DMS79 (cell line): ENCODE data around the gene CAPN8.

Source experiments
- DNase-seq: peaks from one replicate; lab custom pipeline; 2025; lab: John Stamatoyannopoulos, UW

The CAPN8 gene

DNA sequence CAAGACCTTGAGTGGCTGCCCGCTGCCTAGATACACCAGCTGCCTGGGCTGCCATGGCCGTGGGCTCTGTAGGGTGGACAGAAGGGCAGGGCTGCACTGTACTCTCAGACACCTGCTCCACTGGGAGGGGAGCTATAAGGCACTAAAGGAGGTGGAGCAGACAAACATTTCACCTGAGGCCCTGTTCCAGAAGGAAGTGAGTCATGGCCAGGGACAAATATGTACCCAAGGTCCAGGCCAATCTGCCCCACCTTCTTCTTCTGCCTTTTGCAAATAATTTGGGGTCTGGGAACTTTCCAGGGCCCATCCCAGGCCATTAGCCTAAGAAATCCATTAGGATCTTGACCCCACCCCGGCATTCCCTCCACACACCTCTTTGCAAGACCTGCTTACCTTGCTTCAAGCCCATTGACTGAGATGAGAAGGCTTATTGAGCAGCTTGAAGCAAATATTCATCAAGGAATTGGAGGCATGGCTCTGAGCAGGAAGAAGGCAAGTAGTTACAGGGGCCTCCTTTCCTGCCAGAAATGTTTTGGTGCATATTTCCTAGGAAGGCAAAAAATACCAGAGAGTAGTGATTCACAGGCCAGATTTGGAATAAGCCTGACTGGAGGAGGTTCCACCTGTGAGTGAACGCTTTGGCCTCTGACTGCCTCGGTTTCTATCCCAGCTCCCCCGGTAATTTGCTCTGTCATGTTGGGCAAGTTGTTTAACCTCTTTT, at the start of gene CAPN8:
Gene CAPN8 (minus strand): TSS at position 110 of the 721 bp plus-strand sequence. CDS start 55 bp downstream, at position 55.
- no peak for DNase-seq

DNA sequence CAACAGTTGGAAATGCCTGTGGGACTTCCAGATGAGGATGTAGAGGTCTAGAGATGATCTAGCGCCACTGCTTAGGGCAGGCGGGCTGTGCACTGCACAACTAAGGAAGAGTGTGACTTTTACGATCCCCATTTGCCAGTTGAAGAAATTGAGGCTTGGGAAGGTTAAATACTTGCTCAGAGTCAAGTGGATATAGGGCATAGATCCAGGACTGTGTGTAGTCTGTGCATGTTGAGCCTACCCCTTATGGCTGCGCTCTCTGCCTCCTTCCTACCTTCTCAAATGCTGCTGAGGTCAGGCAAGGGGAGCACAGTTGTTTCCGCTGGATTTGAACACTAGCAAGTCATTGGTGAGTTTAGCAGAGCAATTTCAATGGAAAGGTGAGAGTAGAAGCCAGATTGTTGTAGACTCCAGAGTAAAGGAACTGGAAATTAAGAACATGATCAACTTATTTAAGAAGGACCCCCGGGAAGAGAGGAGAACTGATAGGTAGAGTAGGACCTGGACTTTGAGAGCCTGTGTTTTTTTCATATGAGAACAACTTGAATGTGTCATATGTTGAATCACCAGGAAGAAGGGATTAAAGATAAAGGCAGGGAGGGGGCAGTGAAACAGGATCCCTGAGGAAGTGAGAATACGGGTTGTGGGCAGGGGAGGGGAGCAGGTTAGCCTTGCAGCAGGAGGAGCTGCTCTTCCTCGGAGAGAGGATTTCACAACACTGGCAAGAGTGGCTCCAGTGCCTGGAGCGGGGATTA, 49.5 kb upstream of the CAPN8 start:
- DNase-seq: no peak

- DNase-seq: no peak
Measured at GRCh38 chr1:223714421-223714724, 48.9 kb upstream of the CAPN8 start.

DNA sequence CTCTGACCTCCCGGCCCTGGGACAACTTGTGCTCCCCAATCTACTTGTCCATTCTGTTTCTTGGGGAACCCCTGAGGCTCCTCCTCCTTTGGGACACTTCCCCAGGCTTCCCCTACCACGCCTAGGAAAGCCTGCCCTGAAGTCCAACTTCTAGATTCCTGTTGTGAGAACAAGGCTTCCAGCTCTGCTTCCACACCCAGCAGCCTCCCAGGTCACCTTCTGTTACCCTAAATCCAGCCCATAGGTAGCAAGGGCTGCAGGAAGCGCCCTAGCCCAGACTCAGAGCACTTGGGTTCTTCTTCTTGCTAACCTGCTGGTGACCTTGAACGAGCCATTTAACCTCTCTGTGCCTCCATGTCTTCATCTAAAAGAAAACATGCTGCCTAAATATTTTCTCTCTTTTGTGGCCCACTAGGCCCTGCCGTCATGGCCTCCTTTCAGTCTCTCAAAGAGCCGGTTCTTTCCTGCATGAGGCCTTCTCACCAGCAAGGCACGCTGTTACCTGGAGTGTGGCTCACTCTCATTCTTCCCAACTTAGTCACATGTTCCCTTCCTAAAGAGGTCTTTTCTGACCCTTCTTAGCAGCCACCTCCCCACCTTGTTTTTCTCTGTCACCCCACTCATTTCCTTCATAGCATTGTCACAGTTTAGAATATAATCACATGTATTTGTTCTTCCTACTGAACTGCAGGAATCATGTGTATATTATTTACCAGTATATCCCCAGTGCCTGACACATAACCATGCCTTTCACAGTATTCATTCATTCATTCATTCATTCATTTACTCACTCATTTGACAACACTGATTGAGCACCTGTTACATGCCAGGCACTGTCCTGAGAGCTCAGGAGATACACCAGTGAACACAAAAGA, 48.3 kb upstream of the CAPN8 start:
- no peak for DNase-seq

GRCh38 chr1:223712850-223713474, 47.5 kb upstream of the CAPN8 start:
- no peak for DNase-seq

DNA sequence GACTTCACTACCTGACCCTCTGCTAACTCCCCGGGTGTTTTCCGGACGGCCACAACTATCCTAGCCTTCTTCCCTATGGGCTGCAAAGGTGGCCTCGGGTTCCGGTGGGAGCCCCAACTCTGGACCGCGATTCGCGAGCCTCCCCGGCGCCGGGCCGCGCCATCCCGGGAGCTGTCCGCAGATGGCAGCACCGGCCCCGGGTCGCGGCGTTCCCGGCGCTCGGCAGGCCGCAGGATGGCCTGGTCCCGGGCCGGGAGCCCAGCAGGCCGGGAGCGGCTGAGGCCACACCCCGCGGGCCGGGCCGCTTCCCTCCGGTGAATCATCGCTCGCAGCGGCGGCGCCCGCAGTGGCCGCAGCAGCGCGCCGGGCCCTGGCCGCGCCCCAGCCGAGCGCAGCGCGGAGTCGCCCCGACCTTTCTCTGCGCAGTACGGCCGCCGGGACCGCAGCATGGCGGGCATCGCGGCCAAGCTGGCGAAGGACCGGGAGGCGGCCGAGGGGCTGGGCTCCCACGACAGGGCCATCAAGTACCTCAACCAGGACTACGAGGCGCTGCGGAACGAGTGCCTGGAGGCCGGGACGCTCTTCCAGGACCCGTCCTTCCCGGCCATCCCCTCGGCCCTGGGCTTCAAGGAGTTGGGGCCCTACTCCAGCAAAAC, 46.8 kb upstream of the CAPN8 start, which contains the start of gene CAPN2:
Gene CAPN2 (plus strand): TSS at position 346 of the 656 bp plus-strand sequence. CDS start 102 bp downstream, at position 448.
- DNase-seq: peak; percentile 29

DNA sequence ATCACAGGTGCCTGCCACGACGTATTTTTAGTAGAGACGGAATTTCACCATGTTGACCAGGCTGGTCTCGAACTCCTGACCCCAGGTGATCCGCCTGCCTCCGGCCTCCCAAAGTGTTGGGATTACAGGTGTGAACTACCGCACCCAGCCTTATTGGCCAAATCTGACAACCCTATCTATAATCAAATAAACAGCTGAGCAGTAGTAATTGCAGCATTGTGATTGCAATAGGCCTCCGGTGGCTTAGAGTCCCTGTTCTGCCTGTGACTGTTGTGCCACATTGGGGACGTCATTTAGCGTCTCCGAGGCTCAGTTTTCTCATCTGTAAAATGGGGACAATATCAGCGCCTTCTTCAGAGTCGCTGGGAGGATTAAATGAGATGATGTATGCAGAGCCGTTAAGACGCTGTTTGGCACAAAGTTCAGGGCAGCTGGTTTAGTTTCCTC, 46.3 kb upstream of the CAPN8 start:
- DNase-seq: no peak

- DNase-seq: no peak
Measured at GRCh38 chr1:223711173-223711572, 45.7 kb upstream of the CAPN8 start.

- no peak for DNase-seq
Measured at GRCh38 chr1:223710179-223711133, 45.0 kb upstream of the CAPN8 start.

DNA sequence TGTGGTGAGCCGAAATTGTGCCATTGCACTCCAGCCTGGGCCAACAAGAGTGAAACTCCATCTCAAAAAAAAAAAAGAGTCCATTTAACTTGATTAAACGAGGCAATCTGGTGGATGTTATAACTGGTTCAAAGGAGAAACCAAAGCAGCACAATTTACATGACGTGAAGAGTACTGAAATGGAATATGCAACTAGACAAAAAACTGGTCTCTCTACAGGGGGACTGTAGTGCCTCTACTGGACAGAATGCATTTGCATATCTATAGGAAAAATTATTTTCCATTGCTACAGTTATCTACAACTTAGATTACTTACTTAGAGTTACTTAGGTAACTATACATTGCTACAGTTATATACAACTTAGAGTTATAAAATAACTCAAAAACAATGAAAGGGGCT, 44.1 kb upstream of the CAPN8 start:
- DNase-seq: no peak

GRCh38 chr1:223708651-223709268, 43.3 kb upstream of the CAPN8 start:
- DNase-seq: no peak

DNA sequence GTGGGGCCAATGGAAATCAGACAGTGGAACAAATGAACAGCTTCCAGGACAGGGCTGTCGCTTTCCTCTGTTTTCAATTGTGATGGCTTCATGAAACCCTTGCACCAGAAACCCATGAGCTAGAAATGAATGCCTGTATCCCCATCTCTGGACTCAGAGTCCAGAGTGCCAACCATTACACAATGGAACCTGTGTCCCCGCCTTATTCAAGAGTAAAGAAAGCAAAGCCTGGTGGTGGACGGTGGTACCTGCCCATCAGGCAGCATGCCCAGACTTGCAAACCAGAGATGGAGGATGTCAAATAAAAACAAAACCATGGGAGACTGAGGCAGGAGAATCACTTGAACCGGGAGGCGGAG, 42.5 kb upstream of the CAPN8 start:
- DNase-seq: peak; percentile 73

GRCh38 chr1:223707256-223708000, 41.9 kb upstream of the CAPN8 start:
- peak; percentile 92 for DNase-seq

- DNase-seq: peak; percentile 73
Measured at GRCh38 chr1:223706077-223706973, 40.8 kb upstream of the CAPN8 start.

- peak; percentile 34 for DNase-seq
Measured at GRCh38 chr1:223704921-223705878, 39.7 kb upstream of the CAPN8 start.

DNA sequence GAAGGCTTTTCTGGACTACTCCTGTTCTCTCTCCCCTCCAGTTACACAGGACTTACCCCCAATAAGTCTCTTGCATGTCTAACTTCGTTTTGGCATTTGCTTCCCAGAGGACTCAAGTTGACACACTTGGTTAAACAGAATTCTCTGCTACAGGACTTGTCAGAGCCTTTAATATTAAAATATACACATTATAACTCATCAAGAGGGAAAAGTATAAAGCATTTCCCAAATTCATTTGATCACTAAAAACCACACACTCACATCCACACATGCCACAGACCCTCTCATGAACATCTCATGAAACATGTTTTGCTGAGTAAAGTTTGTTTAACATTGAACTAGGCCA, 38.1 kb upstream of the CAPN8 start:
- no peak for DNase-seq
